ENCODE data around the gene SENP6. TPM values are rescaled to one million over a fixed set of nuclear protein-coding genes. Genes with fewer than 3 reads are reported as not detected.
"Not testable (repeated sequence)": the region's sequence is repeated elsewhere in the genome, so short reads cannot be mapped to it uniquely, and the experiment has no call there.

SENP6 gene
- total RNA-seq, 1 donor from 2014 or later, result 71.9 TPM

DNA sequence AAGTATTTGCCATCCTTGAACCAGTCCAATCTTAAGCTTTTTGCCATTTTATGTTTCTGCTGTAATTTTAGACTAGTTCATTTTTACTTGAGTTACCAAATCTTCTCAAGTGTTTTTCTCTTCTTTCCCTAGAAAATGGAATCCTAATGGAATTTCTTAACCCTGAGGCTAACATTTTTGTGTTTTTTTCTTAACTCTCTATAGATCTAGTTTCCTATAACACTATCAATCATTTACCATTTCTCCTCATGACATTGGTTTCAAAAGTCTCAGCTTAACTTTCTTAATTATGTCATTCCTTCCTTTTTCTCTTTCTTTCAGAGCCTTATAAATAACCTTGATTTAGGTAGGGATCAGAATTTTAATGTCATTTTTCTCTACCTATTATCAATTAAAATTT is 54.8 kb downstream of the SENP6 start:
- intact Hi-C loops (cut with micrococcal nuclease), result no loop called here

DNA sequence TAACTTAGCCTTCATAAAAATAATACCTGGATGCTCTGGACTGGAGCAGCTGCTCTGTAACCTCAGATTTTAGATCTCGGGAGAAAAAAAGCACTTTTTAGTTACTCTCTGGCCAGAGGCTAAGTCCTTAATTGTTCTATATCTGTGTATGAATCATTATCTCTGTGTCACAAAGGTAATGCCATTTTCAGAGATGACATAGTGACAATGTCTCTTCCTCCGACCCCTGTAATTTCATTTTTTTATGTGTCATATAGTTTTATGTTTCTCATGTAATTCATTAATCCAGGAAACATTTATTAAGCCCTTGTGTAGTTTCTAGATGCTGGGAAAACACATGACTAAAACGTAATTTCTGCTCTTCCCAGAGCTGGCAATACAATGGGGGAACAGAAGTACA is 55.6 kb downstream of the SENP6 start:
- intact Hi-C loops (cut with micrococcal nuclease), result no loop called here

DNA sequence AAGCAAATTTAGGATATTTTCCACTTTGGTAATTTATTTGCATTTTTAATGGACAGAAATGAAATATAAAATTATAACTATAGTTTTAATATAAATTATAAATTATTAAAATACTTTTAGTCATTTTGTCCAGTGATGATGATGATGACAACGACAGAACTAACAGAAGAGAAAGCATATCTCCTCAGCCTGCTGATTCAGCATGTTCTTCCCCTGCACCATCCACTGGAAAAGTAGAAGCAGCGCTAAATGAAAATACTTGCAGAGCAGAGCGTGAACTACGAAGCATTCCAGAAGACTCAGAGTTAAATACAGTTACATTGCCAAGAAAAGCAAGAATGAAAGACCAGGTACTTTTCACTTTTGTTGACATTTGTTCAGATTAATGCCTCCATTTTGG is 64.9 kb downstream of the SENP6 start:
- intact Hi-C loops (cut with micrococcal nuclease), result no loop called here

DNA sequence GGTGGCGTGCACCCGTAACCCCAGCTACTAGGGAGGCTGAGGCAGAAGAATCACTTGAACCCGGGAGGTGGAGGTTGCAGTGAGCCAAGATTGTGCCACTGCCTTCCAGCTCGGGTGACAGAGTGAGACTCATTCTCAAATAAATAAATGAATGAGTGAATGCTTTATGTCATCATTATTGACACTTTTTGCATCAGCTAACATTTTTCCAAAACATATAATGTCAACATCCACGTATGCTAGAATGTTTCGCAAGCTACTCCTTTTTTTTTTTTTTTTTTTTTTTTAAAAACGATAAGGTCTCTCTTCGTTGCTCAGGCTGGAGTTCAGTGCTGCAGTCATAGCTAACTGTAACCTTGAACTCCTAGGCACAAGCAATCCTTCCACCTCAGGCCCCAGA is 72.2 kb downstream of the SENP6 start:
- intact Hi-C loops (cut with micrococcal nuclease), result no loop called here

DNA sequence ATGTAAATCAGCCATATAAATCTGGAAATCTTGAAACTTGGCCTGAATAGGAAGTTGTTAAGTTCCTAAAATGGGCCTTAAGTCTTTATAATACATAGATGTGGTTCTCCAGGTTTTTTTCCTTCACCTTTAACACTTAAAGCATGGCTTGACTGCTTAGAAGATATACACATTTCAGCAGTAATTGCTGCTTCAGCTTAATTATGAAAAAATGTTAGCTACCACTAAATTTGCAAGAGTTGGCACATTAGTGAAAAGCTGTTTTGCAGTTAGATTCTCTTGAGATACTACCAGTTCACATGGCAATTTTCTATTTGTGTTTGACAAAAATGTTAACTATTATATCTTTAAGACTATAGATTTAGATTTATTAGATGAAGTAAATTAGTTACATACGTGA is 74.7 kb downstream of the SENP6 start:
- intact Hi-C loops (cut with micrococcal nuclease), result no loop called here

DNA sequence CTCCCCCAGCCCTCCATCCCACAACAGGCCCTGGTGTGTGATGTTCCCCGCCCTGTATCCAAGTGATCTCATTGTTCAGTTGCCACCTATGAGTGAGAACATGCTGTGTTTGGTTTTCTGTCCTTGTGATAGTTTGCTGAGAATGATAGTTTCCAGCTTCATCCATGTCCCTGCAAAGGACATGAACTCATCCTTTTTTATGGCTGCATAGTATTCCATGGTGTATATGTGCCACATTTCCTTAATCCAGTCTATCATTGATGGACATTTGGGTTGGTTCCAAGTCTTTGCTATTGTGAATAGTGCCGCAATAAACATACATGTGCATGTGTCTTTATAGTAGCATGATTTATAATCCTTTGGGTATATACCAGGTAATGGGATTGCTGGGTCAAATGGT is 80.9 kb downstream of the SENP6 start:
- intact Hi-C loops (cut with micrococcal nuclease), result not testable (repeated sequence)

DNA sequence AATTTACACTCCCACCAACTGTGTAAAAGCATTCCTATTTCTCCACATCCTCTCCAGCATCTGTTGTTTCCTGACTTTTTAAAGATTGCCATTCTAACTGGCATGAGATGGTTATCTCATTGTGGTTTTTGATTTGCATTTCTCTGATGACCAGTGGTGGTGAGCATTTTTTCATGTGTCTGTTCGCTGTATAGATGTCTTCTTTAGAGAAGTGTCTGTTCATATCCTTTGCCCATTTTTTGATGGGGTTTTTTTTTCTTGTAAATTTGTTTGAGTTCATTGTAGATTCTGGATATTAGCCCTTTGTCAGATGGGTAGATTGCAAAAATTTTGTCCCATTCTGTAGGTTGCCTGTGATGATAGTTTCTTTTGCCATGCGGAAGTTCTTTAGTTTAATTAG is 81.3 kb downstream of the SENP6 start:
- intact Hi-C loops (cut with micrococcal nuclease), result not testable (repeated sequence)

DNA sequence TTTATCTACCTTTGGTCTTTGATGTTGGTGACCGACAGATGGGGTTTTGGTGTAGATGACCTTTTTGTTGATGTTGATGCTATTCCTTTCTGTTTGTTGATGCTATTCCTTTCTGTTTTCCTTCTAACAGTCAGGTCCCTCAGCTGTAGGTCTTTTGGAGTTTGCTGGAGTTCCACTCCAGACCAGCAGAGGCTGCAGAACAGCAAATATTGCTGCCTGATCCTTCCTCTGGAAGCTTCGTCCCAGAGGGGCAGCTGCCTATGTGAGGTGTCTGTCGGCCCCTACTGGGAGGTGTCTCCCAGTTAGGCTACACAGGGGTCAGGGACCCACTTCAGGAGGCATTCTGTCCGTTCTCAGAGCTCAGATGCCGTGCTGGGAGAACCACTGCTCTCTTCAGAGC is 85.9 kb downstream of the SENP6 start:
- intact Hi-C loops (cut with micrococcal nuclease), result not testable (repeated sequence)

DNA sequence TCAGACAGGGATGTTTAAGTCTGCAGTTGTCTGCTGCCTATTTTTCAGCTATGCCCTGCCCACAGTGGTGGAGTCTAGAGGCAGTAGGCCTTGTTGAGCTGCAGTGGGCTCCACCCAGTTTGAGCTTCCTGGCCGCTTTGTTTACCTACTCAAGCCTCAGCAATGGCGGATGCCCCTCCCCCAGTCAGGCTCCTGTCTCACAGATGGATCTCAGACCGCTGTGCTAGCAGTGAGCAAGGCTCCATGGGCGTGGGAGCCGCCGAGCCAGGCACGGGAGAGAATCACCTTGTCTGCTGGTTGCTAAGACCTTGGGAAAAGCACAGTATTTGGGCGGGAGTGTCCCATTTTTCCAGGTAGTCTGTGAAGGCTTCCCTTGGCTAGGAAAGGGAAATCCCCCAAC is 86.3 kb downstream of the SENP6 start:
- intact Hi-C loops (cut with micrococcal nuclease), result not testable (repeated sequence)

DNA sequence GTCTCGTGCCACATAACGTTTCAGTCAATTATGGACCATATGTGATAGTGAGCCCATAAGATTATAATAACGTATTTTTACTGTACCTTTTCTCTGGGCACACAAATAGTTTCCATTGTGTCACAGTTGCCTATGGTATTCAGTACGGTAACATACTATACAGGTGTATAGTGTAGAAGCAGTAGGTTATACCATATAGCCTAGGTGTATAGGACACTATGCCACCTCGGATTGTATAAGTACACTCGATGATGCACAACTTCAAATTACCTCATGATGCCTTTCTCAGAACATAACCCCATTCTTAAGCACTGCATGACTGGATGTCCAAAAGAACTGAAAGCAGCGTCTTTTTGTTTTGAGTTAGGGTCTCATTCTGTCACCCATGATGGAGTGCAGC is 87.9 kb downstream of the SENP6 start:
- intact Hi-C loops (cut with micrococcal nuclease), result no loop called here

DNA sequence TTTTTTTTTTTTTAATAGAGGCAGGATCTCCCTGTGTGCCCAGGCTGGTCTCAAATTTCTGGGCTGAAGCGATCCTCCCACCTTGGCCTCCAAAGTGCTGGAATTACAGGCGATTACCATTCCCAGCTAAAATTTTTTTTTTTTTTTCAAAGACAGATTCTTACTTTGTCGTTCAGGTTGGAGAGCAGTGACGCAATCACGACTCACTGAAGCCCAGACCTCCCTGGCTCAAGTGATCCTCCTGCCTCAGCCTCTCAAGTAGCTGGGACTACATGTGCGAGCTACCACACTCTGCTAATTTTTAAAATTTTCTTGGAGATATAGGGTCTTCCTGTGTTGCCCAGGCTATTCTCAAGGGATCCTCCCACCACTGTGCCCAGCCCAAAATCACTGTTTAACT is 89.3 kb downstream of the SENP6 start:
- intact Hi-C loops (cut with micrococcal nuclease), result no loop called here

DNA sequence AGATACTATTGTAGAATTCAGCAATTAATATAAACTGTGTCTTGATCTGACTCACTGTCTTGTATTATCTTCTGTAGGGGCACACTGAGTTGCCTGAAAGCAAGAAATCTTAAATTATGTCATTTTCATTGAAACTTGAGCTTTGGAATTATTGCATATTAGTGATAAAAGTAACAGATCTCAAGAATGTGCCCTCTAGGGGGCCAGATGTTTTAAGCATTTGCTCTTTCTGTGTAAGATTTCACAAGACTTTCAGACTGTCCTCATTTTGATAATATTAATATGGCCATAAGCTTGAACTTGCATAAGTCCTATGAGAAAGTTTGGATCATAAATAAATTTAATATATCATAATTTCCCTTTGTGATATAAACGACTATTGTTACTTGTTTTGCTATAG is 91.9 kb downstream of the SENP6 start:
- intact Hi-C loops (cut with micrococcal nuclease), result no loop called here

DNA sequence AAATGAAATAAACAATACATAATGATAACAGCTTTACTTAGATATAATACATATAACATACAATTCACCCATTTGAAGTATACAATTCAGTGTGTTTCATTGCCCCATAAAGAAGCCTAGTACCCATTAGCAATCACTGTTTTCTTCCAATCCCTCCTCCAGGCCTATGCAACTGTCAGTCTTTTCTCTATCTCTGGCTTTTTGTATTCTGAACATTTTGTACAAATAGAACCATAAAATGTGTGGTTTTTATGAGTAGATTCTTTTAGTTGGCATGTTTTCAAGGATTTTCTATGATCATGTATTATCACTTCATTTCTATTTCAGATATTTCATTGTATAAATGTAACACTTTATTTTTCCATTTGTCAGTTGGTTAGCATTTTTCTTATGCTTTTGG is 92.7 kb downstream of the SENP6 start:
- intact Hi-C loops (cut with micrococcal nuclease), result no loop called here

DNA sequence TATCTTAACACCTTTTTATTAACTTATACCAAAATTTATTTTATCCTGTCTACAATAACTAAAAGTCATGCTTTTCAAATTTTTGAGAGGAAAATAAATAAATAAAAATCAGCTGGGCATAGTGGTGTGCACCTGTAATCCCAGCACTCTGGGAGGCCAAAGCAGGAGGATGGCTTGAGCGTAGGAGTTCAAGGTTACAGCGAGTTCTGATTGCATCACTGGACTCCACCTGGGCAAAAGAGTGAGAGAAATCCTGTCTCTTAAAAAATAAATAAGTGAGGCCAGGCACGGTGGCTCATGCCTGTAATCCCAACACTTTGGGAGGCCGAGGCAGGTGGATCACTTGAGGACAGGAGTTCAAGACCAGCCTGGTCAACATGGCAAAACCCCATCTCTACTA is 106.7 kb downstream of the SENP6 start:
- intact Hi-C loops (cut with micrococcal nuclease), result not testable (repeated sequence)

DNA sequence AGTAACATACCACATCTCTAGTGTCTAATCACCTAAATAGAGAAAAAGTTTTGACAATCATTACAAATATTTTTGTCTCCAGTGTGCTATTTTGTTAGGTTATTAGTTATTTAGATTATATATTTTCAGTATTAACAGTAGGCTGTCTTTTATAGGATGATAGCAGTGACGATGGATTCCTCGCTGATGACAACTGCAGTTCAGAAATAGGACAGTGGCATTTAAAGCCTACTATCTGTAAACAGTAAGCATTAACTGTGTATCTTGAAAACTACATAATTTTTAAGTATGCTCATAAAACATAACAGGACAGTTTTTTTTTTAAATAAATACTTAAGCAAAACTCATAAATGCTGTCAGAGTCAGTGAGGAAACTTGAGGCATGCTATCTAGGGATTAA is 109.5 kb downstream of the SENP6 start:
- intact Hi-C loops (cut with micrococcal nuclease), result no loop called here

DNA sequence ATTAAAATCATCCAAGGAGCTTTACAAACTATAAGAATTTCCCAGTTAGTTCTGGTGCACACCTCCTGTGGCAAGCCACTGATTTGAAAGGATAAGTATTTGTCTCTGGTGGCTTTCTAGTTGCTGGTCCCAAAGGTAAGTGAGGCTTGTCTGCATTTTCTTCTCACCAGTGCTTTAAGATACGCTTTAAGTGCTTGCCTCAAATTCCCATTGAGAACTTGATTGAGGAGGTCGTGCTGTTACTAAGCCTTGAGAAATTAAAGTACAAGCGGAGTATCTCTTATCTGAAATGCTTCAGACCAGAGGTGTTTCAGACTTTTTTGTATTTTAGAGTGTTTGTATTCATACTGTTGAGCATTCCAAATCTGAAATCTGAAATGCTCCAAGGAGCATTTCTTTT is 117.5 kb downstream of the SENP6 start:
- intact Hi-C loops (cut with micrococcal nuclease), result no loop called here

DNA sequence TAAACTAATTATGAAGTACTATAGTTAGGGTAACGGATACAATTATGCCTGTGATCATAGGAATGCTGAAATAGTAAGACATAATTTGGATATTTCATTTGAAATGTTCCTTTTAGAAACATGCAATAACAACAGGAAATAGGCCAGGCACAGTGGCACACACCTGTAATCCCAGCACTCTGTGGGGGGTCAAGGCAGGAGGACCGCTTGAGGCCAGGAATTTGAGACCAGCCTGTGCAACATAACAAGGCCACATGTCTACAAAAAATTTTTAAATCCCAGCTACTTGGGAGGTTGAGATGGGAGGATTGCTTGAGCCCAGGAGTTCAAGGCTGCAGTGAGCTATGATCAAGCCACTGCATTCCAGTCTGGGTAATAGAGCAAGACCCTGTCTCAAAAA is 121.7 kb downstream of the SENP6 start:
- intact Hi-C loops (cut with micrococcal nuclease), result no loop called here

DNA sequence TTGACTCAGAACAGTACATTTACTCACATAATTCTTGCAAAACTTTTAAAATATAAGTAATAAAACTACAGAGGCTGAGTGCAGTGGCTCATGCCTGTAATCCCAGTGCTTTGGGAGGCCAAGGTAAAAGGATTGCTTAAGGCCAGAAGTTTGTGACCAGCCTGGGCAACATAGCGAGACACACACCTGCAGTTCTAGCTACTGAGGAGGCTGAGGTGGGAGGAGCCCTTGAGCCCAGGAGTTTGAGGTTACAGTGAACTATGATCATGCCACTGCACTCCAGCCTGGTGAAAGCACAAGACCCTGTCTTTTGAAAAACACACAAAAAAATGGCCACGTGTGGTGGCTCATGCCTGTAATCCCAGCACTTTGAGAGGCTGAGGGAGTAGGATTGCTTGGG is 125.5 kb downstream of the SENP6 start:
- intact Hi-C loops (cut with micrococcal nuclease), result no loop called here

DNA sequence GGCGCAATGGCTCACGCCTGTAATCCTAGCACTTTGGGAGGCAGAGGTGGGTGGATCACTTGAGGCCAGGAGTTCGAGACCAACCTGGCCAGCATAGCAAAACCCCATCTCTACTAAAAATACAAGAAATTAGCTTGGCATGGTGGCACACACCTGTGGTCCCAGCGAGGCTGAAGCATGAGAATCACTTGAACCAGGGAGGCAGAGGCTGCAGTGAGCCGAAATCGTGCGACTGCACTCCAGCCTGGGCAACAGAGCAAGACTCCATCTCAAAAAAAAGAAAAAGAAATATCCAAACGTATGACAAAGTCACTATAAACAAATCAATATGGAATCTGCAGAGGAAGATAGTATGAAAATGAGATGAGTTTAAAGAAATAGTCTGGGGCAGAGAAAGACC is 129.3 kb downstream of the SENP6 start:
- intact Hi-C loops (cut with micrococcal nuclease), result not testable (repeated sequence)

DNA sequence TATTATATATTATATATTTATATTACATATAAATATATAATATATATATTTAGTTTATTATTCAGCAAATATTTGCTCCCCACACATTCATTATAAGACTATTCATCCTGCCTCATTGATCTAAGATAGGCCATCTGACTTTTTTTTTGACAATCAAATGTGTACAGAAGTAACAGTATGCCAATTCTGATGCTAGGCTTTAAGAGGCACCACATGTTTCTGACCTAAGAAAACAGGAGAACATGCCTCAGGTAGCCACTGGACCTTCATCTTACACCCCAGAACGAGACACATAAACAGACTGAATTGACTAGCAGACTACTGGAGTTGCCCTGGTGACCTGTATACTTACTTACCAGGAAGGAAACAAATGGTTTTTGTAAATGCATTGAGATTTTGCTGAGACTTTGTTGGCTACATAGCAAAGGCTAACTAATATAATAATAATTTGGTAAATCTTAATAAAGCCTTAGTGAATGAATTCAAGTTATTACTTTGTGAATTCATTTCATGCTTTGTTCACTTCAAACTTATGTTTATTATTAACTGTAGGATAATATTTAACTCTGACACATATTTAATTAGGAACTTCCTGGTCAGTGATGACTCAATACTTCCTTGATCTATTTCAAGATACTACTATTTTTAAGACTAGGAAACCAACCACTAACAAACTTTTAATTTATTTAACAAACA is 134.0 kb downstream of the SENP6 start:
- intact Hi-C loops (cut with micrococcal nuclease), result no loop called here

DNA sequence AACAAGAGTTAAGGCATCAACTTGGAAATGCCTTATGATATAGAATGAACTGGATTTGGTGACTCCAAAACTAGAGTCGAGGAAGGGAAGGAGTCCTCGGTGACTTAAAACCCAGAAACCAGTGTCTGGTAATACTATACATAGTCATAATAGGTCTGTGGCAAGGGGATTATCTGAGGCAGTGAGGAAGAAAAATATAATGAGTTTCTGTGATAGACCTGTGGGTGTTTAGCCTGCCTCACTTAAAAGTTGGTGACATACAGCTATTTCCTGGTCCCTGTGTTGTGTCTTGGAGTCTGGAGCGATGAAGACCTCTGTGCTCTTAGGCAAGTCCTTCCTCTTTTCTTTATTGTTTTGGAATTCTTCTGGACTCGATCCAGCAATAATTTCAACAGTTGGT is 142.3 kb downstream of the SENP6 start:
- intact Hi-C loops (cut with micrococcal nuclease), result no loop called here

DNA sequence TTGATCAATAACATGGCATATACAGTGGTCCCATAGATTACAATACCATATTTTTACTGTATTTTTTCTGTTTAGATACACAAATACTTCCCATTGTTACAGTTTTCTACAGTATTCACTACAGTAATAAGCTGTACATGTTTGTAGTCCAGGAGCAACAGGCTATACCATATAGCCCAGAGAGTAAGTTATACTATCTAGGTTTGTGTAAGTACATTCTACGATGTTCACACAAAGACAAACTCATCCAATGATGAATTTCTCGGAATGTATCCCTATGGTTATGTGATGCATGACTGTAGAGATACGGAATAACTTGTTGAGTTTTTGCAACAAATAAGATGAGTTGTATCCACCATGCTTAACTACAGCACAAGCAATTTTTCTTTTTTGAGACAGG is 143.7 kb downstream of the SENP6 start:
- intact Hi-C loops (cut with micrococcal nuclease), result no loop called here

DNA sequence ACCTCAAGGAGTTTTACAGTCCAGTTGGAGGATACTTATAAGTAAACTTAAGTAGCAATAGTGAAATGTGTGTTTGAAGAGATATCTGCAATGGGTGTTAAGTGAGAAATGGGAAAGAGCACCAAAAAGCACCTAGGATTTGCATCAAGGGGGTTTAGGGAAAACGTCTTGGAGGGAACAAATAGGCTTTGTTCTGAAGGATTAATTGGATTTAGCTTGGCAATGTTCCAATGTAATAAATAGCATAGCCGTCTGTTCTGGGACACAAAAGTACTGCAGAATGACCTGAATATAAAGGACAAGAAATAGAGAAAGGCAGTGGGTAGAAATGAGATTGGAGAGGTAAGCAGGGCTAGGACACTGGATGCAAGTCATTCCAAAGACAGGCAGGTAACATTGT is 144.5 kb downstream of the SENP6 start:
- intact Hi-C loops (cut with micrococcal nuclease), result no loop called here
